Measurements from ENCODE around the gene NCOR2.

The NCOR2 gene

DNA sequence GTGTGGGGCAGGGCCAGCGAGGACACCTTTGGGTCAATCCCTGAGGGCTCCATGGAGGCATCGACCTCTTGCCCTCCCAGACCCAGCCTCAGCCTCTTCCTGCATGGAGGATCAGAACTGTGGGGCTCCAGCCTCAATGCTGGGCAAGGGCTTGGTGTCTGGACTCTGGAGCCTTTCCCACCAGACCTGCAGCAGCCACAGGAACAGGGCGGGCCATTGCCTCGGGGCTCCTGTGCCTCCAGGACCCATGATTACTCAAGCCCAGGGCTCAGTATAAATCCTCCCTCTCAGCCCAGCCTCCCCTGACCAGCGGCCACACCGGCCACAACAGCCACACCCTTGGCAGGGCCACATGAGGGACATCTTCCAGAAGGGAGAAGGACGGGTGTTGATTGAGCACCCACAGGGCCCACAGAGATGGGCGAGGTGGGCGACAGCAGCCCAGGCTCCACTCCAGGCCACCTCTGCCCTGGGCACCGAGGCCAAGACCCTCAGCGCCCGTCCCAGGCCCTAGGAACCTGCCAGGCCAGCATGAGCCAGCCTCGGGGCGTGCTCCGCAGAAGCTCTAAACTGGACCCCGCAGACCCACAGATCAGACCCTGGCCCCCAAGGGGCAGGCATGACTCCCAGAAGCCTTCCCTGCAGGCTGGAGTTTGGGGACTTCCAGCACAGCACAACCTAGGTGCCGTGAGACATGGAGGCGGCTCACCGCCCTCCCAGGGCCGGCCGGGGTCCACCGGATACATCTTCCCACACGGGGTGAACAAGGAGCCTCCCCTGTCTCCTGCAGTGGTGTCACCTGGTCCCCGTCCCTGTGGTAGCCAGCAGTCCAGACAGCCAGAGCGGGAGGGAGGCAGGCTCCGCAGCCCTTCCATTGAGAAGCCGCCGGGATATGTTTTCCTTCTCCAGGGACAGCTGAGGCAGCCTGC lies 25.1 kb downstream of the NCOR2 start:
- DNase-seq, result peak; percentile 31

DNA sequence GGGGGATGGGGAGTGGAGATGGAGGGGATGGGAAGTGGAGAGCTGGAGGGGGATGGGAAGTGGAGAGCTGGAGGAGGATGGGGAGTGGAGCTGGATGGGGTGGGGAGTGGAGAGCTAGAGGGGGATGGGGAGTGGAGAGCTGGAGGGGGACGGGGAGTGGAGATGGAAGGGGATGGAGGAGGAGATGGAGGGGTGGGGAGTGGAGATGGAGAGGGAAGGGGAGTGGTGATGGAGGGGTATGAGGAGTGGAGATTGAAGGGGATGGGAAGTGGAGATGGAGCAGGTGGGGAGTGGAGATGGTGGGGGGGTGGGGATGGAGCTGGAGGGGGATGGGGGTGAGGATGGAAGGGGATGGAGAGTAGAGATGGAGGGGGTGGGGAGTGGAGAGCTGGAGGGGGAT lies 26.1 kb downstream of the NCOR2 start:
- DNase-seq, result no peak

- DNase-seq, result no peak
These were observed 28.0 kb downstream of the NCOR2 start for GRCh38 chr12:124539084-124540041.

DNA sequence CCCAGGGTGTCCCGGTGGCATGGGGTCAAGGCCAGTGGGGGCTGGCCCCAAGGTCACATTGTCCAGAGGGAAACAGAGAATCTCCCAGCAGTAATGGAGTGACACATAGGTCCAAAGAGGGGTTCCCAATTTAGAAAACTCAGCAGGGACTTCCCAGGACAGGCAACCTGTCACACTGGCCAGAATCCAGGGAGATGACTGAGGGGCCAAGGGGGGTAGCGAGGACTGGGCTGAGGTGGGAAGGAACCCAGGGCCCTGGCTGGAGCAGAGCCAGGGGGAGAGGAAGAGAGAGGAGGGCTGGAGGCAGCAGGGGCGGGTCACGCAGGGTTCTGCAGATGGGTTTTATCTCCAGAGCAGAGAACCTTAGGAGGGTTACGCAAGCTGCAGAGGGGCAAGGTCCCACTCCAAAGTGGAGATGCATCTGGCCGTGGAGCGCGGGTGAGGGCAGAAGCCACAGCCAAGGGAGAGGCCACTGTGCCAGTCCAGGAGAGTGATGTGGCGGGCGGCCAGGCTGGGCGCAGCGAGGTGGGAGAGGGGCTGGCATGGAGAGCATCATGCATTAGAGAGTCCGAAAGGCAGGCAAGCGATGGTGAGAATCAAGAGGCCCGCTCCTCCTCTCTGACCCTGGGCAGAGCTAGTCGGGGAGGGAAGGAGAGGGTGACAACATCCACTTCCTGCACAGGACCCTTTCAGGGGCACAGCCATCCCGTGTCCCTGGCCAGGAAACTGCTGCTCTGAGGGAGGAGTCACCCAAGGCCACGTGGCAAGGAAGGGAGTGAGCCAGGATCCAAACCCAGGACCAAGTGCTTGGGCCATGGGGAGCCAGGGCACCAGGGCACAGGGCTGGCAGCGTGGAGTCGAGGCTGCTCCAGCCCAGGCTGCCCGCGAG lies 29.0 kb downstream of the NCOR2 start:
- no peak for DNase-seq

GRCh38 chr12:124537525-124538193 lies 29.8 kb downstream of the NCOR2 start:
- no peak for DNase-seq

- no peak for DNase-seq
These were observed 30.8 kb downstream of the NCOR2 start for GRCh38 chr12:124536641-124537040.

GRCh38 chr12:124534776-124535740 lies 32.4 kb downstream of the NCOR2 start:
- DNase-seq, result no peak

DNA sequence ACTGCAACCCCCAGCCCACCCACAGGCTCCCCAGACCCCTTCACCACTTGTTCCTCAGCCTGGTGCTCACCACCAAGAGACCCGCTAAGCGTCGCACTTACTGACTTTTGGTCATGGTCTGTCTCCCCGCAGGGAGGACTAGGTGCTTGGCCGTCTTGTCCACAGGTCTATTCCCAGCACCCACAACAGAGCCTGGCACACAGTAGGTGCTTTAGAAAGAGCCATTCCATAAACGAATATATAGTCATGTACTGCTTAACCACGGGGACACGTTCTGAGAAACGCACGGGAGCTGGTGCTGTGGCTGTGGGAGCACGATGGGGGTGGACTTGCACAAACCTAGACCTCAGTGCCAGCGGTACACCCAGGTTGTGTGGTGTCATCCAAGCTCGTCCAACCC lies 34.0 kb downstream of the NCOR2 start:
- no peak for DNase-seq

DNA sequence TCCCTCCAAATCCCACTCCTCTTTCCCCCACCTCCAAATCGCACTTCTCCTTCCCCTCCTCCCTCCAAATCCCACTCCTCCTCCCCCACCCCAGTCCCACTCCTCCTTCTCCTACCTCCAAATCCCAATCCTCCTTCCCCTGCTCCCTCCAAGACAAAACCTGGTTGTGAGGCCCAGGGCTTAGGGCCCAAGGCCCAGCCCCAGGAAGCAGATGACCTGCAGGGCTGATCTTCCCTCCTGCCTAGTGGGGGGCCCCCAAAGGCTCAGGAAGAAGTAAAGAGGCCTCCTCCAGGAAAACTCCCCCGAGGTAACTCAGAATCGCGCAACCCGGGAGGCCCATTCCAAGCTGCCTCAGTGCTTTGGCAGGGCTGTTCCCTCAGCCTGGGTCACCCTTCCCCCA lies 34.4 kb downstream of the NCOR2 start:
- no peak for DNase-seq

DNA sequence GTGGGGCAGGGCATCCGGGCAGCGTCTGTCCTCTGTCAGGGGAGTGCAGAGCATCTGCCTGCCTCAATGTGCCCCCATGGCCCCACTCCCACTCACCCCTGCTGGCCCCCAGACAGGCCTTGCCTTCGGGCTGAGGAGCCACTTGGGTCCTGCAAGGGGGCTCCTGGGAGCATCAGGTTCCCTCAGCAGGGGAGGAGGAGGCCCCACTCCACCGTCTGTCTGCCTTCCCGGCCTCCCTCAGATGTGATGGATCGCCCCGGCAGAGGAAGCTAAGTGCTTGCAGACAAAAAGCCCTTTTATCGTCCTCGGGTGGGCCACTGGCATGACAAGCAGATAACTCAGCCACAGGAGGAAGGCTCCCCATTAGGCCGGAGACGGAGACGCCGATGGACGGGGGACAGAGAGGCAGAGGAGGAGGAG lies 35.1 kb downstream of the NCOR2 start:
- no peak for DNase-seq

DNA sequence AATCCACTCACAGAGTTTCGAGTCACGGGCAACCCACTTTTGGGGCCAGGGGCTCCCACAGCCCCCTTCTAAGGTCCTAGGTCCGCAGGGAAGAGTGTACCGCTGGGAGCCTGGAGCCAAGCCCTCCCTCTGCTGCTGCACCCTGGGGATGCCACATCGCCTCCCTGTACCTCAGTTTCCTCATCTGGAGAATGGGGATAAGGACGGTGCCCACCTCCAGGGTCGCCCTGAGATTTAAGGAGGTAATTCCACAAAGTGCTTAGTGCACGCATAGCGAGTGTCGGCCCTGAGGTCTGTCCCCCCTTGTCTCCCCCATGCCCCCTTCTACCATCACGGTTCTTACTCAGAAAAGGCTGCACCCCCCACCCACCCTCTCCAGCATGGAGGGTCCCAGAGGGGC lies 35.5 kb downstream of the NCOR2 start:
- no peak for DNase-seq

DNA sequence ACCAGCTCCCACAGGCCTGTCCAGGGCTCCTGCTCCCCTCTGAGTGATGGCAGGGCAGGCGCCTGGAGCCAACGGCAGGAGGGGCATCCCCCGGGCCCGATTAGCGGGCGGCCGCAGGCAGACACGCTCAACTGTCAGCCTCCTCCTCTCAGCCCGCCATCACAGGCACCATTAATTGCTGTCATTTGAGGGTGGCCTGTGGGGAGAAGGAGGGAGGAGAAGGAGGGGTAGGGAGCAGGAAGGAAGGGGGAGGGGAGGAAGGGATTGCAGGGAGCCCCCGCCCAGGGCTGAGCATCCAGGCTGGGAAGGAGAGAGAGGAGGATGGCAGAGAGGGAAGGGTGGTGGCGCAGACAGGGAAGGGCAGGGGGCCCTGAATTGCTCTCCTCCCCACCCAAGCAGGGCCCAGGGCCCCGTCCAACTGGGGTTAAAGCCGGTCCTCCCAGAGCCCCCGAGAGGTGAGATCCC lies 36.1 kb downstream of the NCOR2 start:
- DNase-seq, result peak; percentile 11

DNA sequence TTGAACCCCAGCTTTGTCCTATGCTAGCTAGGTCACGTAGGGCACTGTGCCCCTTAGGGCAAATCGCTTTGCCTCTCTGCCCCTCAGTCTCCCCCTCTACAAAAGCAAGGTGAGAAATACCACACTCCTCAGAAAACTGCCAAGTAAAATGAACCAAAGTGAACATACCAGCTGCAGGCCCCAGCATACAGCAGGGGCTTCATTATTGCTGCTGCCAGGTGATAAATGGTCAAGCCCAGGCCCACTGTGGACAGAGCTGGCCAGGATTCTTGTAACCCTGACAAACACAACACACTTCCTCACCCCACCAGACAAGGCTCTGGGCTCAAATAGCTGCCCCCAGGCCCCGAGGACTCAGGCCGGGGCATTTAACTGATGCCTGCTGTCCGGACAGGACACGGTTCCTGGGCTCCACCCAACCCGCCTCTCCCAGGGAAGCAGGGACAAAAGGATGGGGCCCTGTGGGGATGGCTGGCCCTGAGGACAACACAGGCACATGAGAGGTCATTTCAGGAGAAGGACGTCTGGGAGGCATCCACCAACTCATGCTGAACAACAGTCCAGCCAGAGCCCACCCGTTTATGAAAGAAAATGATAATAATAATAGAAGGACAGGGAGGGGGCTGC lies 36.7 kb downstream of the NCOR2 start:
- DNase-seq, result no peak

DNA sequence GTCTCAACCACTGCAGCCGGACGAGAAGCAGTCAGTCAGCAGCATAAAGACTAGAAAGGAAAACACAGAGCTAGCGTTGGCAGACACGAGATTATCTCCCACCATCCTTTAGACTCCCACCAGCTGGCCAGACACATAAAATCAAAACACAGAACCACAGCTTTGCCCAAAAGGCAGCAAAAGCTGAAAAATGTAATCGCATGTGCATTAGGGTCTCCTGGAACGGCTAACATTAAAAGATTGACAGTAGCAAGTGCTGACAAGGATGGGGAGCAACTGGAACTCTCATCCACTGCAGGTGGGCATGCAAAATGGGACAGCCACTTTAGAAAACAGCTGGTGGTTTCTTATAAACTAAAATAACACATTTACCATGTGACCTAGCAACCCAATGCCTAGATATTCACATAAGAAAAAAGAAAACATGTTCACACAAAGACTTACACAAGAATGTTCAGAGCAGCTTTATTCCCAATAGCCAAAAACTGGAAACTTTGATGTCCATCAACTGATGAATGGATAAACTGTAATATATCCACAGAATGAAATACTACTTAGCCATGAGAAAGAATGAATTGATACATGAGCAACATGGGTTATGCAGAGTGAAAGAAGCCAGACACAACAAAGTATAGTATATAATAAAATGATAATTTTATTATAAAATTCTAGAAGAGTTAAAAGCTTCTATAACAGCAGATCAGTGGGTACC lies 37.7 kb downstream of the NCOR2 start:
- no peak for DNase-seq

DNA sequence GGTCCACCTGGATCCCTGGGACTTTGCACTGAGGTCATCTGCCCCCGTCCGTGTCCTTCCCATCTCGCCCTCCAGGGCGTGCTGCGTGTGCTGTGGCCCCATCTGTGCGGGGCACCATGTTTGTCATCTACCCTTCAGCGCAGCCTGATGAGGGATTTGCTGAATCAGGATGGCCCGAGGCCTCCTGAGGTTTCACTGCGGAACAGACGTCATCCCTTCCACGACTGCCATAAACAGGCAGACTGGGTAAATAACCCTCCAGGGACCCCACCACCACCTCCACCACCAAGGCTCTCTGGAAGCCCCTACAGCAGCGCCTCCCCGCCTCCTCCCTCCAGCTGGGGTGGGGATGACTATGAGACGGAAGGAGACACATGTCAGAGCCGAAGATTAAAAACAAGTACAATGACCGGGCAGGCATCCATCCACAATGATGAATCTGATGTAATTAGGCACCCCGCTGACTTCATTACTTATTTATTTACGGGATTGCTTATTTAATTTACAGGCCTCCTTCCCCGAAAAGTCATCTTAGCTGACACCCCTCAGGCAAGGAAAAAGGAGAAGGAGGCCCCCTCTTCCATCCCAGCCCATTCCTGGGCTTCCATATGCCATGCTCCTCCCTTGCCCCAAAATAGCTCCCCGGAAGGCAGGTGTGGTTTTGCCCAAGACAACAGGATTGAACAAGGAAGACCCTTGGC lies 39.4 kb downstream of the NCOR2 start:
- peak; percentile 44 for DNase-seq

- no peak for DNase-seq
These were observed 41.3 kb downstream of the NCOR2 start for GRCh38 chr12:124525927-124526692.

DNA sequence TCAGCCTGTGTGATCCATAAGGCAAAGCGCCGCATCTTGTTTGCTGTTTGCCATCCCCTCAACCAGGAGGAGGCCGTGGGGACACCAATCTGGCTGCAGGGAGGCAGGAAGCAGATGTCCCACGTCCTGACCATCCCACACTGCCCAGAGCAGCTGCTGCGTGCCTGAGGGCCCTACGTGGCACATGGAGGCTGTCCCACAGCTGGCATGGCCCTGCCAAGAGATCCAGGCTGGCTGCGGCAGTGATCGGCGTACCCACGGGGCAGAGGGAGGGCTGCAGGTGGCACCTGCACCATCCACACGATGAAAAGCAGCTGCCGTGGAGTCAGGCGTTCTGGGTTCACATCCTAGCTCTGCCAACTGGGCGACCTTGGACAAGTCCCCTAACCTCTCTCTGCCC lies 42.0 kb downstream of the NCOR2 start:
- no peak for DNase-seq

All from NCI-H146 (cell line).